IMR-90 (cell line): Measurements from ENCODE around the gene PRR36. TPM values are rescaled to one million over a fixed set of nuclear protein-coding genes. Genes with fewer than 3 reads are reported as not detected.
"Not testable (repeated sequence)": the region's sequence is repeated elsewhere in the genome, so short reads cannot be mapped to it uniquely, and the experiment has no call there.

Experiments used
- ATAC-seq: fragments of 200-7000 bp; cut with Tn5 transposase; 2 replicates; pipeline ENCODE4 v1.9.1; 2020; ENCODE audit warnings: low read depth, mild to moderate bottlenecking, moderate library complexity
- BruUV-seq: library from RNA; stranded (reverse); fragments of 400-500 nt; replicated peaks from 2 replicates; lab custom pipeline; 2021; lab: Mats Ljungman, UMichigan
- CTCF ChIA-PET: fragments of 300-600 bp; formaldehyde crosslinking; extraction: SDS; loops from one replicate; lab custom pipeline; 2021; ENCODE audit warnings: antibody characterized with exemption; lab: Yijun Ruan, JAX
- POLR2A ChIA-PET: fragments of 300-600 bp; sonication (Branson Sonifier 250); formaldehyde crosslinking; loops from one replicate; lab custom pipeline; 2022; ENCODE audit warnings: antibody characterized with exemption; ENCODE audit not compliant: unreplicated experiment; lab: Charles Lee
- DNase-seq: peaks from one replicate; pipeline ENCODE4 v3.0.0; 2013
- H2AFZ ChIP-seq: replicated peaks from 2 replicates; pipeline ENCODE3; 2013; ENCODE audit warnings: low read length, mild to moderate bottlenecking; ENCODE audit not compliant: poor library complexity
- H2AK5ac ChIP-seq: 2 replicates; pipeline ENCODE4 v1.6.1; 2013; ENCODE audit warnings: low read depth, low read length, inconsistent platforms
- H2AK9ac ChIP-seq: replicated peaks from 2 replicates; pipeline ENCODE3; 2013; ENCODE audit warnings: mild to moderate bottlenecking, low read depth, low read length, moderate library complexity; ENCODE audit not compliant: poor library complexity
- H2BK120ac ChIP-seq: 2 replicates; pipeline ENCODE4 v1.6.1; 2013; ENCODE audit warnings: low read depth, low read length, inconsistent platforms
- H2BK15ac ChIP-seq: 3 replicates; pipeline ENCODE4 v1.6.1; 2013; ENCODE audit warnings: low read depth, low read length, inconsistent platforms
- H2BK20ac ChIP-seq: 2 replicates; pipeline ENCODE4 v1.6.1; 2013; ENCODE audit warnings: low read depth, mild to moderate bottlenecking, inconsistent platforms, low read length, moderate library complexity
- H2BK5ac ChIP-seq: 2 replicates; pipeline ENCODE4 v1.6.1; 2013; ENCODE audit warnings: mild to moderate bottlenecking, low read depth, low read length, inconsistent platforms; ENCODE audit not compliant: poor library complexity, severe bottlenecking
- H3K14ac ChIP-seq: replicated peaks from 2 replicates; pipeline ENCODE4 v1.6.1; 2013; ENCODE audit warnings: low read depth, low read length, inconsistent platforms
- H3K18ac ChIP-seq: 2 replicates; pipeline ENCODE4 v1.6.1; 2013; ENCODE audit warnings: low read depth, low read length, control low read depth
- H3K23ac ChIP-seq: 2 replicates; pipeline ENCODE4 v1.6.1; 2013; ENCODE audit warnings: low read depth, low read length, inconsistent platforms
- H3K27ac ChIP-seq: 2 replicates; pipeline ENCODE4 v1.5.1; 2013; ENCODE audit warnings: mild to moderate bottlenecking, control low read depth, low read length; ENCODE audit not compliant: insufficient read depth
- H3K27me3 ChIP-seq: 2 replicates; pipeline ENCODE4 v1.6.1; 2013; ENCODE audit warnings: low read length; ENCODE audit not compliant: control insufficient read depth, insufficient read depth
- H3K36me3 ChIP-seq: 2 replicates; pipeline ENCODE4 v1.6.1; 2013; ENCODE audit warnings: low read length, mixed read lengths; ENCODE audit not compliant: control insufficient read depth, insufficient read depth
- H3K4ac ChIP-seq: 2 replicates; pipeline ENCODE4 v1.6.1; 2013; ENCODE audit warnings: low read depth, low read length, inconsistent platforms
- H3K4me1 ChIP-seq: 2 replicates; pipeline ENCODE4 v1.6.1; 2013; ENCODE audit warnings: low read length, mixed read lengths; ENCODE audit not compliant: control insufficient read depth, insufficient read depth
- H3K4me2 ChIP-seq: 2 replicates; pipeline ENCODE4 v1.6.1; 2013; ENCODE audit warnings: low read depth, mild to moderate bottlenecking, control low read depth, low read length, moderate library complexity
- H3K4me3 ChIP-seq: 2 replicates; pipeline ENCODE4 v1.5.1; 2013; ENCODE audit warnings: low read depth, mild to moderate bottlenecking, control low read depth, low read length, moderate library complexity; ENCODE audit not compliant: insufficient read depth
- H3K56ac ChIP-seq: 2 replicates; pipeline ENCODE4 v1.6.1; 2013; ENCODE audit warnings: low read length, inconsistent platforms; ENCODE audit not compliant: insufficient read depth; ENCODE audit errors: extremely low read depth
- H3K79me1 ChIP-seq, 2 experiments: 2 replicates each; pipeline ENCODE4 v1.6.1; 2013; ENCODE audit warnings: low read length in 2 of 2, inconsistent platforms in 1 of 2, low read depth in 1 of 2
- H3K9ac ChIP-seq: 2 replicates; pipeline ENCODE4 v1.6.1; 2013; ENCODE audit warnings: low read depth, low read length, control low read depth
- H3K9me1 ChIP-seq: 2 replicates; pipeline ENCODE4 v1.6.1; 2013; ENCODE audit warnings: low read length, inconsistent platforms; ENCODE audit not compliant: insufficient read depth
- H3K9me3 ChIP-seq: 2 replicates; pipeline ENCODE4 v1.6.1; 2013; ENCODE audit warnings: low read length; ENCODE audit not compliant: control insufficient read depth, insufficient read depth
- H4K20me1 ChIP-seq: 2 replicates; pipeline ENCODE4 v1.6.1; 2013; ENCODE audit warnings: low read length, inconsistent platforms; ENCODE audit not compliant: insufficient read depth
- H4K5ac ChIP-seq: 2 replicates; pipeline ENCODE4 v1.6.1; 2013; ENCODE audit warnings: mild to moderate bottlenecking, low read depth, low read length, control low read depth
- H4K8ac ChIP-seq, 2 experiments: 2 replicates each; pipeline ENCODE4 v1.6.1; 2013; ENCODE audit warnings: low read depth in 2 of 2, low read length in 2 of 2, control low read depth in 1 of 2, inconsistent platforms in 1 of 2
- H4K91ac ChIP-seq: 2 replicates; pipeline ENCODE4 v1.6.1; 2013; ENCODE audit warnings: low read depth, low read length, inconsistent platforms; ENCODE audit not compliant: insufficient read depth
- WGBS, 2 experiments: methylation state at CpG; one replicate each; pipeline versions ENCODE4 v1.1.5 to v1.1.7; 2013; ENCODE audit warnings: missing lambda C conversion rate in 2 of 2; ENCODE audit not compliant: insufficient read length in 1 of 2; ENCODE audit errors: extremely low coverage in 2 of 2; 5-methylcytosine and 5-hydroxymethylcytosine counted together
- dilution Hi-C: fragments of 300-500 bp; cut with HindIII; formaldehyde crosslinking; loops from one replicate; pipeline ENCODE4 v1.14.3; 2018; ENCODE audit warnings: low sequenced_read_pairs; ENCODE audit not compliant: unreplicated experiment
- in situ Hi-C: fragments of 300-500 bp; cut with MboI; formaldehyde crosslinking; loops from 3 replicates; pipeline ENCODE4 v1.14.3; 2019; ENCODE audit warnings: low sequenced_read_pairs, inconsistent platforms, mixed read lengths
- intact Hi-C: fragments of 100-400 bp; cut with micrococcal nuclease; formaldehyde crosslinking; loops from 2 replicates; pipeline ENCODE4 v1.10.0; 2022
- polyA plus RNA-seq, 3 experiments: library from polyadenylated mRNA; depleted of rRNA; stranded (reverse); fragments of >200 nt; gene quantifications; 2 replicates each; pipeline ENCODE4 v1.2.3, GENCODE V29; 2012; ENCODE audit warnings: low replicate concordance in 1 of 3
- total RNA-seq: library from RNA; depleted of rRNA; stranded (reverse); fragments of >200 nt; gene quantifications from 2 replicates; pipeline ENCODE4 v1.2.3, GENCODE V29; 2012

The PRR36 gene
- total and polyA plus RNA-seq, 2 of the 4 experiments (the other 2 are of a cell fraction), result 0.02 TPM; not detected in 1

GRCh38 chr19:7859087-7859486, 15.1 kb downstream of the PRR36 start:
- H2BK5ac ChIP-seq, H4K91ac ChIP-seq, H3K36me3 ChIP-seq, H2AK9ac ChIP-seq, DNase-seq, H3K18ac ChIP-seq, H3K14ac ChIP-seq, H3K27ac ChIP-seq, H3K4me3 ChIP-seq, intact Hi-C loops, H3K4me2 ChIP-seq, ATAC-seq, H3K4me1 ChIP-seq, H2AFZ ChIP-seq, BruUV-seq, H4K8ac ChIP-seq, H2AK5ac ChIP-seq, H4K5ac ChIP-seq, H2BK20ac ChIP-seq, in situ Hi-C loops, H3K9me1 ChIP-seq, H3K56ac ChIP-seq, H4K20me1 ChIP-seq, POLR2A ChIA-PET, H3K79me1 ChIP-seq, H3K4ac ChIP-seq, CTCF ChIA-PET, H2BK15ac ChIP-seq, H3K23ac ChIP-seq, H3K27me3 ChIP-seq, H3K9ac ChIP-seq, dilution Hi-C loops, H2BK120ac ChIP-seq, H3K9me3 ChIP-seq: not testable (repeated sequence)
- WGBS, 2 experiments, result no CpG with 5 or more reads among the region's 8 CpGs
